SK-N-SH (cell line): ENCODE measurements around the gene HDAC11. TPM values are rescaled to one million over a fixed set of nuclear protein-coding genes. Genes with fewer than 3 reads are reported as not detected.

ENCODE experiments used
- CTCF ChIA-PET: fragments of 300-600, 350-600 bp; formaldehyde crosslinking; extraction: SDS; loops from one replicate; lab custom pipeline; 2021; lab: Yijun Ruan, JAX
- POLR2A ChIA-PET: fragments of 350-600 bp; sonication (Branson Sonifier 250); formaldehyde crosslinking; extraction: SDS; loops from one replicate; lab custom pipeline; 2020; ENCODE audit warnings: antibody characterized with exemption, inconsistent platforms; lab: Yijun Ruan, JAX
- DNase-seq: peaks from one replicate; pipeline ENCODE4 v3.0.0; 2012
- H2AFZ ChIP-seq: fragments of 200-600 bp; sonication (generic); 2 replicates; pipeline ENCODE4 v1.8.1; 2016; ENCODE audit warnings: antibody characterized with exemption, mild to moderate bottlenecking, low read depth
- H3F3A ChIP-seq: fragments of 200-600 bp; sonication (generic); replicated peaks from 2 replicates; pipeline ENCODE3; 2016; ENCODE audit warnings: antibody characterized with exemption, mild to moderate bottlenecking; ENCODE audit not compliant: insufficient read depth
- H3K27ac ChIP-seq, 2 experiments: fragments of 200-500 bp in 1 of 2; fragments of 200-600 bp in 1 of 2; sonication (Bioruptor generic) in 1 of 2; sonication (generic), shearing (Covaris generic) in 1 of 2; 2 replicates each; pipeline versions ENCODE4 v1.5.1 to v1.6.1; 2014 to 2016; ENCODE audit warnings: low read depth in 2 of 2, inconsistent platforms in 1 of 2, low read length in 1 of 2, mild to moderate bottlenecking in 1 of 2, mixed read lengths in 1 of 2
- H3K27me3 ChIP-seq: fragments of 200-600 bp; sonication (generic), shearing (Covaris generic); 2 replicates; pipeline ENCODE4 v1.6.1; 2016; ENCODE audit warnings: mixed run types; ENCODE audit not compliant: insufficient read depth
- H3K36me3 ChIP-seq, 2 experiments: fragments of 200-500 bp in 1 of 2; fragments of 200-600 bp in 1 of 2; sonication (Bioruptor generic) in 1 of 2; sonication (generic) in 1 of 2; replicated peaks in 1 of 2; 2 replicates each; pipeline versions ENCODE3 to v1.5.1; 2014 to 2016; ENCODE audit warnings: low read length in 1 of 2, mild to moderate bottlenecking in 1 of 2; ENCODE audit not compliant: insufficient read depth in 2 of 2, control insufficient read depth in 1 of 2
- H3K4me1 ChIP-seq, 2 experiments: fragments of 200-500 bp in 1 of 2; fragments of 200-600 bp in 1 of 2; sonication (Bioruptor generic) in 1 of 2; sonication (generic), shearing (Covaris generic) in 1 of 2; 2 replicates each; pipeline versions ENCODE4 v1.5.1 to v1.6.1; 2014 to 2016; ENCODE audit warnings: low read depth in 1 of 2, low read length in 1 of 2, mixed run types in 1 of 2; ENCODE audit not compliant: insufficient read depth in 2 of 2, control insufficient read depth in 1 of 2
- H3K4me2 ChIP-seq: fragments of 200-600 bp; sonication (generic), shearing (Covaris generic); 2 replicates; pipeline ENCODE4 v1.6.1; 2017; ENCODE audit warnings: mixed run types
- H3K4me3 ChIP-seq, 2 experiments: fragments of 200-500 bp in 1 of 2; fragments of 200-600 bp in 1 of 2; sonication (Bioruptor generic) in 1 of 2; sonication (generic), shearing (Covaris generic) in 1 of 2; 2 replicates each; pipeline versions ENCODE4 v1.5.1 to v1.8.1; 2014 to 2016; ENCODE audit warnings: low read depth in 2 of 2, inconsistent platforms in 1 of 2, low read length in 1 of 2, mild to moderate bottlenecking in 1 of 2, mixed read lengths in 1 of 2, moderate library complexity in 1 of 2
- H3K79me2 ChIP-seq: fragments of 200-600 bp; sonication (generic); 2 replicates; pipeline ENCODE4 v1.8.1; 2017; ENCODE audit warnings: mild to moderate bottlenecking; ENCODE audit not compliant: insufficient read depth
- H3K9ac ChIP-seq: fragments of 200-600 bp; sonication (generic); 2 replicates; pipeline ENCODE4 v1.6.1; 2017; ENCODE audit warnings: mixed run types
- H3K9me2 ChIP-seq: fragments of 200-600 bp; sonication (generic); 2 replicates; pipeline ENCODE4 v1.6.1; 2017; ENCODE audit warnings: mixed run types
- H3K9me3 ChIP-seq: fragments of 200-600 bp; sonication (generic); 2 replicates; pipeline ENCODE4 v1.6.1; 2017; ENCODE audit warnings: mixed run types, mild to moderate bottlenecking, moderate library complexity
- H4K20me1 ChIP-seq: fragments of 200-600 bp; sonication (generic); 2 replicates; pipeline ENCODE4 v1.6.1; 2017; ENCODE audit warnings: mild to moderate bottlenecking, mixed run types; ENCODE audit not compliant: insufficient read depth
- FOXJ3 ChIP-seq: sonication (generic); formaldehyde crosslinking; IDR thresholded peaks from 2 replicates; pipeline ENCODE4 v1.5.1; 2020; ENCODE audit warnings: mild to moderate bottlenecking, missing genetic modification reagents
- MEF2A ChIP-seq: IDR thresholded peaks from 2 replicates; pipeline ENCODE4 v1.4.0; 2012; ENCODE audit warnings: low read depth, borderline replicate concordance
- NFIC ChIP-seq: IDR thresholded peaks from 2 replicates; pipeline ENCODE4 v1.4.0; 2012; ENCODE audit warnings: borderline replicate concordance
- NRF1 ChIP-seq: IDR thresholded peaks from 2 replicates; pipeline ENCODE4 v1.6.1; 2012; ENCODE audit warnings: low read depth, mild to moderate bottlenecking, low read length
- TAF1 ChIP-seq: IDR thresholded peaks from 2 replicates; pipeline ENCODE4 v1.6.1; 2012; ENCODE audit warnings: low read depth, mild to moderate bottlenecking, low read length, moderate library complexity, borderline replicate concordance
- YY1 ChIP-seq: IDR thresholded peaks from 2 replicates; pipeline ENCODE4 v1.4.0; 2012; ENCODE audit warnings: low read depth, mild to moderate bottlenecking
- WGBS: methylation state at CpG from one replicate; pipeline ENCODE4 v1.1.6; 2017; ENCODE audit warnings: low lambda C conversion rate; 5-methylcytosine and 5-hydroxymethylcytosine counted together
- polyA plus RNA-seq, 3 experiments: library from polyadenylated mRNA; depleted of rRNA; stranded (reverse); fragments of >200 nt; gene quantifications; 2 replicates each; pipeline ENCODE4 v1.2.3, GENCODE V29; 2012
- TF ChIP-seq, protein P1 (sequence below): IDR thresholded peaks from 2 replicates; pipeline ENCODE4; 2012
- TF ChIP-seq, protein P2 (sequence below): IDR thresholded peaks from 2 replicates; pipeline ENCODE4 v1.4.0; 2012; ENCODE audit warnings: low read depth, borderline replicate concordance
- TF ChIP-seq, protein P3 (sequence below): fragments of 200-600 bp; sonication (generic); IDR thresholded peaks from 2 replicates; pipeline ENCODE4 v1.6.1; 2017; ENCODE audit warnings: antibody characterized with exemption, mild to moderate bottlenecking, moderate library complexity
- TF ChIP-seq, protein P4 (sequence below): fragments of 150-350 bp; IDR thresholded peaks from 2 replicates; pipeline ENCODE4 v1.6.1; 2016; ENCODE audit warnings: mild to moderate bottlenecking, low read depth, low read length
- TF ChIP-seq, protein P5 (sequence below): IDR thresholded peaks from 2 replicates; pipeline ENCODE4 v1.6.1; 2012; ENCODE audit warnings: mild to moderate bottlenecking, low read depth, low read length, moderate library complexity
- TF ChIP-seq, protein P6 (sequence below): fragments of 150-350 bp; IDR thresholded peaks from 2 replicates; pipeline ENCODE4 v1.6.1; 2017; ENCODE audit warnings: antibody characterized with exemption, low read length, low read depth, borderline replicate concordance

The HDAC11 gene
- polyA plus RNA-seq, 1 of the 3 experiments (the other 2 are of a cell fraction) = 17.5 TPM

DNA sequence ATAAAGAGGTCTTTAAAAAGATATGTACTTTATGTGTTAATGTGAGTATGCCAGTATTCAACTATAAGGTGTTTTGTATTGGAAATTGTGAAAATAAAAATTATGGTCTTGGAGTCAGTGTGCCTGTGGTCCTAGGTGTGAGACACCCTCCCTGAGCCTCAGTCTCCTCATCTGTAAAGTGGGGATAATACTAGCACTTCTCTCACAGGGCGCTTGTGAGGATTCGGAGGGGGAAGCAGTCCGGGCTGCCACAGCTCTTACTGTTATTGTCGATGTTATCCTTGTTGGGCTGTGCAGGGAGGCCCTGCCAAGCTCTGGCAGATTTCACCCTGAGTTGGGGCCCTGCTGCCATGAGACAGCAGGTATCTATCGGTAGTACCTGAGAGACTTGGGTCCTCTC lies 42.1 kb downstream of the HDAC11 start:
- Histone ChIP-seq H3K27ac (no peak overlapping the region), H3K27me3 (no peaks in the 10 kb centered on the region), H3K9me3 (no peaks in the 10 kb centered on the region), H3K4me2 (no peak overlapping the region), H4K20me1 (no peaks in the 10 kb centered on the region), H3K4me3 (no peak overlapping the region), H2AFZ (no peak overlapping the region), H3K9me2 (no peaks in the 10 kb centered on the region), H3F3A (no peaks in the 10 kb centered on the region), H3K9ac (no peak overlapping the region), H3K79me2 (no peaks in the 10 kb centered on the region), H3K4me1 (peaks cover 0 to 36% of the 10 kb centered on the region in 2 experiments; a peak in 3 of 4 replicates), H3K36me3 (no peaks in the 10 kb centered on the region)
- 81% methylated on average over 3 of the region's 5 CpGs for WGBS
- DNase-seq = no peak
- CTCF ChIA-PET = interaction anchor here (1.0 to 29.6 kb wide), 2 partner anchors 24 to 128 kb away, joined by 3 to 872 read pairs; no protein-coding TSS in a partner anchor
- TF ChIP-seq, protein P1, sequence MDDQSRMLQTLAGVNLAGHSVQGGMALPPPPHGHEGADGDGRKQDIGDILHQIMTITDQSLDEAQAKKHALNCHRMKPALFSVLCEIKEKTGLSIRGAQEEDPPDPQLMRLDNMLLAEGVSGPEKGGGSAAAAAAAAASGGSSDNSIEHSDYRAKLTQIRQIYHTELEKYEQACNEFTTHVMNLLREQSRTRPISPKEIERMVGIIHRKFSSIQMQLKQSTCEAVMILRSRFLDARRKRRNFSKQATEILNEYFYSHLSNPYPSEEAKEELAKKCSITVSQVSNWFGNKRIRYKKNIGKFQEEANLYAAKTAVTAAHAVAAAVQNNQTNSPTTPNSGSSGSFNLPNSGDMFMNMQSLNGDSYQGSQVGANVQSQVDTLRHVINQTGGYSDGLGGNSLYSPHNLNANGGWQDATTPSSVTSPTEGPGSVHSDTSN = no peak
- TF ChIP-seq NFIC = no peak
- TF ChIP-seq, protein P2, sequence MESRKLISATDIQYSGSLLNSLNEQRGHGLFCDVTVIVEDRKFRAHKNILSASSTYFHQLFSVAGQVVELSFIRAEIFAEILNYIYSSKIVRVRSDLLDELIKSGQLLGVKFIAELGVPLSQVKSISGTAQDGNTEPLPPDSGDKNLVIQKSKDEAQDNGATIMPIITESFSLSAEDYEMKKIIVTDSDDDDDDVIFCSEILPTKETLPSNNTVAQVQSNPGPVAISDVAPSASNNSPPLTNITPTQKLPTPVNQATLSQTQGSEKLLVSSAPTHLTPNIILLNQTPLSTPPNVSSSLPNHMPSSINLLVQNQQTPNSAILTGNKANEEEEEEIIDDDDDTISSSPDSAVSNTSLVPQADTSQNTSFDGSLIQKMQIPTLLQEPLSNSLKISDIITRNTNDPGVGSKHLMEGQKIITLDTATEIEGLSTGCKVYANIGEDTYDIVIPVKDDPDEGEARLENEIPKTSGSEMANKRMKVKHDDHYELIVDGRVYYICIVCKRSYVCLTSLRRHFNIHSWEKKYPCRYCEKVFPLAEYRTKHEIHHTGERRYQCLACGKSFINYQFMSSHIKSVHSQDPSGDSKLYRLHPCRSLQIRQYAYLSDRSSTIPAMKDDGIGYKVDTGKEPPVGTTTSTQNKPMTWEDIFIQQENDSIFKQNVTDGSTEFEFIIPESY = no peak
- TF ChIP-seq, protein P3, sequence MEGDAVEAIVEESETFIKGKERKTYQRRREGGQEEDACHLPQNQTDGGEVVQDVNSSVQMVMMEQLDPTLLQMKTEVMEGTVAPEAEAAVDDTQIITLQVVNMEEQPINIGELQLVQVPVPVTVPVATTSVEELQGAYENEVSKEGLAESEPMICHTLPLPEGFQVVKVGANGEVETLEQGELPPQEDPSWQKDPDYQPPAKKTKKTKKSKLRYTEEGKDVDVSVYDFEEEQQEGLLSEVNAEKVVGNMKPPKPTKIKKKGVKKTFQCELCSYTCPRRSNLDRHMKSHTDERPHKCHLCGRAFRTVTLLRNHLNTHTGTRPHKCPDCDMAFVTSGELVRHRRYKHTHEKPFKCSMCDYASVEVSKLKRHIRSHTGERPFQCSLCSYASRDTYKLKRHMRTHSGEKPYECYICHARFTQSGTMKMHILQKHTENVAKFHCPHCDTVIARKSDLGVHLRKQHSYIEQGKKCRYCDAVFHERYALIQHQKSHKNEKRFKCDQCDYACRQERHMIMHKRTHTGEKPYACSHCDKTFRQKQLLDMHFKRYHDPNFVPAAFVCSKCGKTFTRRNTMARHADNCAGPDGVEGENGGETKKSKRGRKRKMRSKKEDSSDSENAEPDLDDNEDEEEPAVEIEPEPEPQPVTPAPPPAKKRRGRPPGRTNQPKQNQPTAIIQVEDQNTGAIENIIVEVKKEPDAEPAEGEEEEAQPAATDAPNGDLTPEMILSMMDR = no peak
- TF ChIP-seq, protein P4, sequence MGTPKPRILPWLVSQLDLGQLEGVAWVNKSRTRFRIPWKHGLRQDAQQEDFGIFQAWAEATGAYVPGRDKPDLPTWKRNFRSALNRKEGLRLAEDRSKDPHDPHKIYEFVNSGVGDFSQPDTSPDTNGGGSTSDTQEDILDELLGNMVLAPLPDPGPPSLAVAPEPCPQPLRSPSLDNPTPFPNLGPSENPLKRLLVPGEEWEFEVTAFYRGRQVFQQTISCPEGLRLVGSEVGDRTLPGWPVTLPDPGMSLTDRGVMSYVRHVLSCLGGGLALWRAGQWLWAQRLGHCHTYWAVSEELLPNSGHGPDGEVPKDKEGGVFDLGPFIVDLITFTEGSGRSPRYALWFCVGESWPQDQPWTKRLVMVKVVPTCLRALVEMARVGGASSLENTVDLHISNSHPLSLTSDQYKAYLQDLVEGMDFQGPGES = no peak
- TF ChIP-seq FOXJ3 (CRISPR knock-in tag) = no peak
- TF ChIP-seq NRF1 = no peak
- TF ChIP-seq TAF1 = no peak
- TF ChIP-seq, protein P5, sequence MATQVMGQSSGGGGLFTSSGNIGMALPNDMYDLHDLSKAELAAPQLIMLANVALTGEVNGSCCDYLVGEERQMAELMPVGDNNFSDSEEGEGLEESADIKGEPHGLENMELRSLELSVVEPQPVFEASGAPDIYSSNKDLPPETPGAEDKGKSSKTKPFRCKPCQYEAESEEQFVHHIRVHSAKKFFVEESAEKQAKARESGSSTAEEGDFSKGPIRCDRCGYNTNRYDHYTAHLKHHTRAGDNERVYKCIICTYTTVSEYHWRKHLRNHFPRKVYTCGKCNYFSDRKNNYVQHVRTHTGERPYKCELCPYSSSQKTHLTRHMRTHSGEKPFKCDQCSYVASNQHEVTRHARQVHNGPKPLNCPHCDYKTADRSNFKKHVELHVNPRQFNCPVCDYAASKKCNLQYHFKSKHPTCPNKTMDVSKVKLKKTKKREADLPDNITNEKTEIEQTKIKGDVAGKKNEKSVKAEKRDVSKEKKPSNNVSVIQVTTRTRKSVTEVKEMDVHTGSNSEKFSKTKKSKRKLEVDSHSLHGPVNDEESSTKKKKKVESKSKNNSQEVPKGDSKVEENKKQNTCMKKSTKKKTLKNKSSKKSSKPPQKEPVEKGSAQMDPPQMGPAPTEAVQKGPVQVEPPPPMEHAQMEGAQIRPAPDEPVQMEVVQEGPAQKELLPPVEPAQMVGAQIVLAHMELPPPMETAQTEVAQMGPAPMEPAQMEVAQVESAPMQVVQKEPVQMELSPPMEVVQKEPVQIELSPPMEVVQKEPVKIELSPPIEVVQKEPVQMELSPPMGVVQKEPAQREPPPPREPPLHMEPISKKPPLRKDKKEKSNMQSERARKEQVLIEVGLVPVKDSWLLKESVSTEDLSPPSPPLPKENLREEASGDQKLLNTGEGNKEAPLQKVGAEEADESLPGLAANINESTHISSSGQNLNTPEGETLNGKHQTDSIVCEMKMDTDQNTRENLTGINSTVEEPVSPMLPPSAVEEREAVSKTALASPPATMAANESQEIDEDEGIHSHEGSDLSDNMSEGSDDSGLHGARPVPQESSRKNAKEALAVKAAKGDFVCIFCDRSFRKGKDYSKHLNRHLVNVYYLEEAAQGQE = no peak
- no peak for TF ChIP-seq YY1
- TF ChIP-seq, protein P6, sequence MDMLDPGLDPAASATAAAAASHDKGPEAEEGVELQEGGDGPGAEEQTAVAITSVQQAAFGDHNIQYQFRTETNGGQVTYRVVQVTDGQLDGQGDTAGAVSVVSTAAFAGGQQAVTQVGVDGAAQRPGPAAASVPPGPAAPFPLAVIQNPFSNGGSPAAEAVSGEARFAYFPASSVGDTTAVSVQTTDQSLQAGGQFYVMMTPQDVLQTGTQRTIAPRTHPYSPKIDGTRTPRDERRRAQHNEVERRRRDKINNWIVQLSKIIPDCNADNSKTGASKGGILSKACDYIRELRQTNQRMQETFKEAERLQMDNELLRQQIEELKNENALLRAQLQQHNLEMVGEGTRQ = no peak
- TF ChIP-seq MEF2A = no peak
- POLR2A ChIA-PET = no interaction called here
